Measurements from ENCODE around the gene DGKB.

Gene DGKB

DNA sequence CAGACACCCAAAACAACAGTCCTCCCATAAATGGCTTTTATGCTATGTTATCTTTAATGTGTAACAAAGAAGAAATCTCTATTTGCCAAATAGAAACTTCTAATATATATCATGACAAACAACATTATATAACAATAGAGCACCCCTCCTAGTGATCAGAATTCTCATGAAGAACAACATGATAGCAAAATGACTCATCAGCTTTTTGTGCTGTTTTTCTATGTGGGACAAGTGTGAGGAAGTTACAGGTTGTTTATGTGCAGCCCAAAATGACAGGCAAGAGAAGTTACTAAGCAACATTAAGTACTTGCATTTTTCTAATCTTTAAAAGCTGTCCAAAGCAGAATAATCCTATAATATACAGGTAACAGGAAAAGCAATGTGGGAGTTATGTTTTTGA lies 7.7 kb downstream of the DGKB start:
- no peak for TF ChIP-seq CTCF (IDR thresholded peaks at IDR 0.05; ENCODE audit: low read depth, low read length)
- no peak for DNase-seq (ENCODE audit: extremely low read depth, low read depth)

DNA sequence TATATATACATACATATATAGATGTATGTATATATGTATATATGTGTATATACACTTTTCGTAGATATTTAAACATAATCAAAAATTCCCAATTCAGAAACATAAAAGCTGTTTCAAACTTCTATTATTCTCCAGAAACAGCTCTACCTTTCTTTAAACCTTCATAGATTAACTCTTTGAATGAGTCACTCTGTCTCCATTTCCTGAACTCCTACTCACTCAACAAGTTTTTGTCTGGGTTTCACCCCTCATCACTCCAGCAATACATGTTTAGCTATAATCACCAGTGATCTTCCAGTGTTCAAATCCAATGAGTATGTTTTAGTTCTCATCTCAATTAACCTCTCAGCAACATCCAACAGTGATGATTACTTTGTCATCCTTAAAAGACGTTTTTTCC lies 9.6 kb downstream of the DGKB start:
- DNase-seq (ENCODE audit: extremely low read depth, low read depth), result no peak
- no peak for TF ChIP-seq CTCF (IDR thresholded peaks at IDR 0.05; ENCODE audit: low read depth, low read length)

DNA sequence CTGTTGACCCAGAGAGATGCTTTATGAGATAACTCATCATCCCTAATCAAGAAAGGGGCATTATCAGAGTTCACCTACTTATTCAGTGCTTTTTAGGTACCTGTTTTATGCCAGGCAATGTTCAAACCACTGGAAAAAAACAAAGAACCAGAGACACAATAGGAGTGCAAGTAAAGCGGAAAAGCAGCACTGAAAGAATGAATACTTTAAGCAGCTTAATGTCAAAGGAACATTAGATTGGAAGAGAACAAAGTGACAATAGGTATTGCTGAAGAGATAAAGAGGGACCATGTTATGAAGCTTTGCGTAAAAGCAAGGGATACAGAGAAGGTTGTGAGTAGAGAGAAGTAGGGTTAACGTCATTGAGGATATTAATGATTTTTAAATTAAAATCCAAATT lies 11.3 kb downstream of the DGKB start:
- TF ChIP-seq CTCF (IDR thresholded peaks at IDR 0.05; ENCODE audit: low read depth, low read length), result no peak
- DNase-seq (ENCODE audit: extremely low read depth, low read depth), result no peak

DNA sequence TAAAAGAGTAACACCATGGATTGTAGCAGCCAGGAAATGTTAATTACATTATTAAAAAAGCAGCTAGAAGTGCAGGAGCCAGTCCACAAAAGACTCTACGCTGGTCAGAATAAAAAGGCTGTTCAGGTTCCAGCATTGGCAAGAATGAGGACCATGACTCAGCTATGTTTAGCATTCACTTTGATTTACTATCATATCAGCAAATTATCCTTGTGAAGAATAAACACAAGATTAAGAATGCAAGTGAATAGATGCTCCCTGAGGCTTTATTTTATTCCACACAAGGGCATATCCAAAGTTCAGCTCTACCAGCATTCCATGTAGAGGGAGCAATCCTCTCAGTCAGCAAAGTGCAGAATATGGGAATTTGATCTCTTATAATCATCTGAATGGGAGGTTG lies 13.6 kb downstream of the DGKB start:
- TF ChIP-seq CTCF (IDR thresholded peaks at IDR 0.05; ENCODE audit: low read depth, low read length), result 0 out of 2 replicates have a peak, but pooled peaks have one; percentile 1
- no peak for DNase-seq (ENCODE audit: extremely low read depth, low read depth)

- no peak for DNase-seq (ENCODE audit: extremely low read depth, low read depth)
- TF ChIP-seq CTCF (IDR thresholded peaks at IDR 0.05; ENCODE audit: low read depth, low read length), result no peak
These were observed 16.0 kb downstream of the DGKB start for GRCh38 chr7:14886533-14886932.

GRCh38 chr7:14875941-14876587 lies 26.5 kb downstream of the DGKB start:
- no peak for DNase-seq (ENCODE audit: extremely low read depth, low read depth)
- no peak for TF ChIP-seq CTCF (IDR thresholded peaks at IDR 0.05; ENCODE audit: low read depth, low read length)

- no peak for TF ChIP-seq CTCF (IDR thresholded peaks at IDR 0.05; ENCODE audit: low read depth, low read length)
- DNase-seq (ENCODE audit: extremely low read depth, low read depth), result no peak
These were observed 30.7 kb downstream of the DGKB start for GRCh38 chr7:14871880-14872279.
